K562 (cell line): ENCODE measurements around the gene EPC2. TPM values are rescaled to one million over a fixed set of nuclear protein-coding genes. Genes with fewer than 3 reads are reported as not detected.
A peak's percentile ranks its signal among the peaks of the same experiment; 100 is the strongest.

Experiments
- ATAC-seq: fragments of 200-7000 bp; cut with Tn5 transposase; 3 replicates; pipeline ENCODE4 v1.9.1; 2020; ENCODE audit warnings: moderate library complexity
- BruUV-seq: library from RNA; stranded (reverse); fragments of 400-500 nt; replicated peaks from 2 replicates; lab custom pipeline; 2021; lab: Mats Ljungman, UMichigan
- CTCF ChIA-PET: fragments of 300-600 bp; formaldehyde crosslinking; extraction: SDS; loops from one replicate; lab custom pipeline; 2021; ENCODE audit warnings: low intra/inter-chr PET ratio; lab: Yijun Ruan, JAX
- POLR2A ChIA-PET: fragments of 300-600, 350-650 bp; sonication (Branson Sonifier 250); formaldehyde crosslinking; extraction: SDS; loops from one replicate; lab custom pipeline; 2021; ENCODE audit warnings: antibody characterized with exemption, inconsistent platforms; lab: Yijun Ruan, JAX
- DNase-seq, 4 experiments: peaks; one replicate each; pipeline versions ENCODE4 v3.0.0 to v3.0.0-alpha.2; 2011 to 2018; ENCODE audit warnings: low spot score in 3 of 4, mixed read lengths in 3 of 4; ENCODE audit errors: extremely low read depth in 1 of 4
- FAIRE-seq: peaks from 2 replicates; lab custom pipeline; 2011; peaks lifted over from hg19 to GRCh38; lab: Jason Lieb, UNC
- H2AFZ ChIP-seq: 2 replicates; pipeline ENCODE4 v1.6.0; 2011; ENCODE audit warnings: low read depth, low read length, control low read depth, inconsistent platforms
- H3K27ac ChIP-seq: fragments of 200-600 bp; 3 replicates; pipeline ENCODE4 v1.8.0; 2011; ENCODE audit warnings: low read depth, mild to moderate bottlenecking, control low read depth, inconsistent platforms, low read length, moderate library complexity, mixed read lengths; ENCODE audit errors: extremely low read depth
- H3K27me3 ChIP-seq, 2 experiments: fragments of 300-600 bp in 1 of 2; 2 replicates in 1 of 2; 3 replicates in 1 of 2; pipeline versions ENCODE4 v1.6.0 to v1.8.0; 2011; ENCODE audit warnings: inconsistent platforms in 2 of 2, low read length in 2 of 2, mild to moderate bottlenecking in 1 of 2, mixed read lengths in 1 of 2, moderate library complexity in 1 of 2; ENCODE audit not compliant: control insufficient read depth in 2 of 2, insufficient read depth in 2 of 2
- H3K36me3 ChIP-seq: fragments of 300-600 bp; 3 replicates; pipeline ENCODE4 v1.8.0; 2011; ENCODE audit warnings: mild to moderate bottlenecking, low read length, inconsistent platforms; ENCODE audit not compliant: control insufficient read depth, insufficient read depth
- H3K4me1 ChIP-seq, 2 experiments: fragments of 200-600 bp in 1 of 2; replicated peaks in 1 of 2; 2 replicates in 1 of 2; 3 replicates in 1 of 2; pipeline versions ENCODE4 v1.5.1 to v1.8.0; 2011; ENCODE audit warnings: inconsistent platforms in 2 of 2, low read length in 2 of 2, mild to moderate bottlenecking in 1 of 2, mixed read lengths in 1 of 2, moderate library complexity in 1 of 2; ENCODE audit not compliant: control insufficient read depth in 2 of 2, insufficient read depth in 2 of 2
- H3K4me2 ChIP-seq: 2 replicates; pipeline ENCODE4 v1.6.1; 2011; ENCODE audit warnings: low read length, control low read depth, inconsistent platforms, mixed read lengths; ENCODE audit not compliant: insufficient read depth
- H3K4me3 ChIP-seq: fragments of 200-600 bp; sonication (generic), shearing (Covaris generic); 2 replicates; pipeline ENCODE4 v1.5.1; 2016; ENCODE audit warnings: control low read depth, inconsistent platforms
- H3K79me2 ChIP-seq: fragments of 200-600 bp; 3 replicates; pipeline ENCODE4 v1.8.0; 2011; ENCODE audit warnings: low read length, inconsistent platforms; ENCODE audit not compliant: control insufficient read depth, insufficient read depth
- H3K9ac ChIP-seq, 2 experiments: 2 replicates each; pipeline versions ENCODE4 v1.6.0 to v1.6.1; 2011; ENCODE audit warnings: low read depth in 2 of 2, low read length in 2 of 2, control low read depth in 1 of 2, inconsistent platforms in 1 of 2, mild to moderate bottlenecking in 1 of 2, mixed read lengths in 1 of 2; ENCODE audit not compliant: insufficient read depth in 1 of 2
- H3K9me1 ChIP-seq: one replicate; pipeline ENCODE4 v1.6.0; 2011; ENCODE audit warnings: inconsistent platforms, mild to moderate bottlenecking, low read length, moderate library complexity; ENCODE audit not compliant: control insufficient read depth, insufficient read depth
- H3K9me3 ChIP-seq: replicated peaks from 2 replicates; pipeline ENCODE4 v1.5.1; 2011; ENCODE audit warnings: low read depth, low read length, inconsistent platforms; ENCODE audit not compliant: control insufficient read depth, insufficient read depth
- H4K20me1 ChIP-seq: replicated peaks from 2 replicates; pipeline ENCODE4 v1.6.1; 2011; ENCODE audit warnings: low read length, inconsistent platforms, mixed read lengths; ENCODE audit not compliant: control insufficient read depth, insufficient read depth
- ARNT ChIP-seq, 2 experiments: fragments of 450-650 bp; IDR thresholded peaks; 2 replicates each; pipeline ENCODE4 v1.6.1; 2016; ENCODE audit warnings: mild to moderate bottlenecking in 1 of 2
- ATF1 ChIP-seq, 2 experiments: fragments of 450-650 bp in 1 of 2; IDR thresholded peaks; 2 replicates each; pipeline ENCODE4 v1.6.1; 2016; ENCODE audit warnings: missing compliant biosample characterization in 1 of 2, missing genetic modification characterization in 1 of 2
- ATF7 ChIP-seq: fragments of 450-650 bp; IDR thresholded peaks from 2 replicates; pipeline ENCODE4 v1.7.1; 2014; ENCODE audit warnings: mild to moderate bottlenecking, moderate library complexity
- CEBPG ChIP-seq, 3 experiments: fragments of 200-800 bp in 1 of 3; sonication (Bioruptor generic) in 1 of 3; sonication (generic) in 1 of 3; formaldehyde crosslinking in 1 of 3; IDR thresholded peaks in 2 of 3; conservative IDR thresholded peaks in 1 of 3; 2 replicates each; pipeline versions ENCODE4 v1.6.1 to v1.8.0; 2016 to 2022; ENCODE audit warnings: missing compliant biosample characterization in 2 of 3, missing genetic modification characterization in 2 of 3, mild to moderate bottlenecking in 1 of 3, missing genetic modification reagents in 1 of 3
- HBP1 ChIP-seq: fragments of 450-650 bp; formaldehyde crosslinking; IDR thresholded peaks from 2 replicates; pipeline ENCODE4 v1.4.0; 2022; ENCODE audit warnings: missing genetic modification characterization
- HINFP ChIP-seq: fragments of 450-650 bp; conservative IDR thresholded peaks from 2 replicates; pipeline ENCODE4 v1.6.1; 2016; ENCODE audit warnings: missing genetic modification characterization, low read depth, mild to moderate bottlenecking, control low read depth, missing compliant biosample characterization
- JUN ChIP-seq, 2 experiments: sonication (generic) in 1 of 2; formaldehyde crosslinking in 1 of 2; IDR thresholded peaks; 2 replicates each; pipeline versions ENCODE4 v1.6.1 to v1.8.0; 2012 to 2022; ENCODE audit warnings: borderline replicate concordance in 2 of 2, mild to moderate bottlenecking in 2 of 2, improper control_type of control experiment in 1 of 2, low read depth in 1 of 2, low read length in 1 of 2, missing genetic modification reagents in 1 of 2
- POLR2AphosphoS5 ChIP-seq: IDR thresholded peaks from 2 replicates; pipeline ENCODE4 v1.6.1; 2011; ENCODE audit warnings: mild to moderate bottlenecking, low read depth, low read length, moderate library complexity; ENCODE audit not compliant: control insufficient read depth, insufficient read depth
- SPI1 ChIP-seq: IDR thresholded peaks from 2 replicates; pipeline ENCODE4 v1.6.1; 2011; ENCODE audit warnings: low read depth, low read length, control low read depth, borderline replicate concordance
- TRIM24 ChIP-seq, 2 experiments: fragments of 450-650 bp; IDR thresholded peaks; 2 replicates each; pipeline ENCODE4 v1.6.1; 2016
- ZBTB2 ChIP-seq: fragments of 450-650 bp; IDR thresholded peaks from 2 replicates; pipeline ENCODE4 v1.6.1; 2016; ENCODE audit warnings: antibody characterized with exemption
- WGBS: fragments of 100-300 bp; shearing (Covaris generic); methylation state at CpG from one replicate; pipeline ENCODE4 v1.1.6; 2016; ENCODE audit warnings: low coverage, mixed read lengths; ENCODE audit not compliant: insufficient coverage; ENCODE audit errors: missing lambda C conversion rate; 5-methylcytosine and 5-hydroxymethylcytosine counted together
- in situ Hi-C: fragments of 300-500 bp; cut with MboI; formaldehyde crosslinking; loops from 4 replicates; pipeline ENCODE4 v1.15.0; 2018; ENCODE audit warnings: inconsistent platforms, mixed read lengths
- intact Hi-C: fragments of 100-400 bp; cut with micrococcal nuclease; formaldehyde crosslinking; loops from 2 replicates; pipeline ENCODE4 v1.14.2; 2022
- polyA plus RNA-seq, 8 experiments: library from polyadenylated mRNA; depleted of rRNA in 4 of 8; stranded (reverse) in 5 of 8; unstranded in 3 of 8; fragments of >200 nt; fragmentation: Nextera tagmentation in 2 of 8; fragmentation: Illumina TruSeq in 1 of 8; extraction: Ambion mirVana in 2 of 8; extraction: Trizol in 1 of 8; gene quantifications; 2 replicates each; pipeline versions ENCODE4 v1.2.1 to v1.2.3, GENCODE V29; 2011 to 2014; ENCODE audit warnings: inconsistent platforms in 1 of 8, missing spikeins in 1 of 8
- total RNA-seq, 7 experiments: library from RNA; depleted of rRNA in 6 of 7; stranded (reverse); fragments of >200 nt in 6 of 7; fragmentation: Illumina TruSeq in 2 of 7; extraction: Trizol in 2 of 7; gene quantifications; 2 replicates each; pipeline versions ENCODE4 v1.2.1 to v1.2.3, GENCODE V29; 2011 to 2021; ENCODE audit warnings: low replicate concordance in 1 of 7
- TF ChIP-seq, protein P1 (sequence below): sonication (generic); formaldehyde crosslinking; IDR thresholded peaks from 2 replicates; pipeline ENCODE4 v1.5.0; 2020; ENCODE audit warnings: missing genetic modification reagents

The EPC2 gene
- total and polyA plus RNA-seq, 9 of the 15 experiments (the other 6 are each of a cell fraction or from before 2014, with no cell fraction given): 7.0 to 35.8 (median 29.1) TPM

- Histone ChIP-seq H3K9me1 (no peaks in the 10 kb centered on the region), H3K27ac (peak overlapping the region; percentile 39; the same call in 2 of the 3 replicates), H2AFZ (peak overlapping the region; percentile 86), H3K9me3 (no peaks in the 10 kb centered on the region), H3K4me3 (no peak overlapping the region), H3K4me2 (peak overlapping the region; percentile 52), H3K36me3 (no peaks in the 10 kb centered on the region), H4K20me1 (no peaks in the 10 kb centered on the region), H3K4me1 (peaks cover 0 to 21% of the 10 kb centered on the region in 2 experiments; a peak in 3 of 5 replicates), H3K79me2 (no peaks in the 10 kb centered on the region), H3K27me3 (peaks cover 0 to 12% of the 10 kb centered on the region in 2 experiments; a peak in 2 of 5 replicates), H3K9ac (no peak overlapping the region; a peak in 1 of 4 replicates)
- FAIRE-seq (no peak), DNase-seq (peak in 2 of 4 experiments; percentile 30 to 35), ATAC-seq (peak; percentile 64)
- POLR2A ChIA-PET: interaction anchor here (1.1 to 1.8 kb wide), 2 partner anchors 10 to 31 kb away, joined by 3 to 6 read pairs; no protein-coding TSS in a partner anchor
- WGBS: 4% methylated on average over 6 of the region's 6 CpGs
- intact Hi-C loops (no loop called here), in situ Hi-C loops (no loop called here)
- CTCF ChIA-PET: no interaction called here
- BruUV-seq: no TSS peak
- no peak for TF ChIP-seq HBP1
- 0 out of 4 replicates have a peak, but pooled peaks of 1 of the 2 experiments have one; percentile 32 for TF ChIP-seq ARNT (IDR thresholded peaks at IDR 0.05)
- TF ChIP-seq ATF1 (CRISPR knock-in tag; IDR thresholded peaks at IDR 0.05): no peak
- peak; percentile 49 for TF ChIP-seq ATF1 (tag; IDR thresholded peaks at IDR 0.05)
- peak; percentile 37; the same call in 1 of the 2 replicates for TF ChIP-seq SPI1
- TF ChIP-seq TRIM24 (IDR thresholded peaks at IDR 0.05): 0 out of 4 replicates have a peak, but pooled peaks of 1 of the 2 experiments have one; percentile 15
- TF ChIP-seq JUN (IDR thresholded peaks at IDR 0.05; ENCODE audit: borderline replicate concordance, low read depth, low read length): no peak
- TF ChIP-seq JUN (CRISPR knock-in tag; IDR thresholded peaks at IDR 0.05; ENCODE audit: borderline replicate concordance): peak; percentile 39; the same call in 1 of the 2 replicates
- TF ChIP-seq, protein P1, sequence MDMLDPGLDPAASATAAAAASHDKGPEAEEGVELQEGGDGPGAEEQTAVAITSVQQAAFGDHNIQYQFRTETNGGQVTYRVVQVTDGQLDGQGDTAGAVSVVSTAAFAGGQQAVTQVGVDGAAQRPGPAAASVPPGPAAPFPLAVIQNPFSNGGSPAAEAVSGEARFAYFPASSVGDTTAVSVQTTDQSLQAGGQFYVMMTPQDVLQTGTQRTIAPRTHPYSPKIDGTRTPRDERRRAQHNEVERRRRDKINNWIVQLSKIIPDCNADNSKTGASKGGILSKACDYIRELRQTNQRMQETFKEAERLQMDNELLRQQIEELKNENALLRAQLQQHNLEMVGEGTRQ (CRISPR knock-in tag): peak; percentile 48
- TF ChIP-seq ATF7: peak; percentile 90
- peak; percentile 29; the same call in 1 of the 2 replicates for TF ChIP-seq CEBPG (CRISPR knock-in tag; IDR thresholded peaks at IDR 0.05)
- peak; percentile 55 to 63; a peak in 2 of 4 replicates for TF ChIP-seq CEBPG (tag; conservative IDR thresholded peaks at IDR 0.05 in 1 of 2, IDR thresholded peaks at IDR 0.05 in 1 of 2)
- TF ChIP-seq ZBTB2: no peak
- TF ChIP-seq POLR2AphosphoS5: no peak
- TF ChIP-seq HINFP: no peak
Measured at GRCh38 chr2:148614322-148615049, 30.1 kb upstream of the EPC2 start.
